DMS153 treated with DMSO at 0.1 percent for 48 hours (cell line): ENCODE results near the gene APOBEC3A.

Experiments used
- DNase-seq: peaks from one replicate; lab custom pipeline; 2025; ENCODE audit not compliant: unreplicated experiment; lab: John Stamatoyannopoulos, UW

The APOBEC3A gene

GRCh38 chr22:38957046-38957770 is at the start of gene APOBEC3A:
Gene APOBEC3A (plus strand): TSS chr22:38957609. CDS start chr22:38957692, 83 bp downstream.
- no peak for DNase-seq

DNA sequence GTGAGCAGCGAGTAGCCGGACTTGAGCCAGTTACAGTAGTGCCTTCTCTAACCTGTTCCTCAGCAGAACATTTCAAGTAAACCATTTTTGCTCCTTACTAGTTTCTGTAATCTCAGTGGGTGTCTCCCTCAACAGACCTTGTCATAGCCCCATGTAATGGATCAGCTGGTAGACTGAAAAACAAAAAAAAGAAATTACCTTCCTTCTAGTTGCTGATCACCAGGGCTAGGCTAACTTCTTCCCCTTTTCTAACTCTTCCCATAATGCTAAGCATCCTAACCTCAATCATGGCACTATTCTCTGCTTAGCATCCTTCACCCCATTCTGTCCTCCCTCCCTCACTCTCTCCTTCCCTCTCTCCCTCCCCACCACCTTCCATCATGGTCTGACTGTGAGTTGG is 49.6 kb upstream of the APOBEC3A start:
- no peak for DNase-seq

DNA sequence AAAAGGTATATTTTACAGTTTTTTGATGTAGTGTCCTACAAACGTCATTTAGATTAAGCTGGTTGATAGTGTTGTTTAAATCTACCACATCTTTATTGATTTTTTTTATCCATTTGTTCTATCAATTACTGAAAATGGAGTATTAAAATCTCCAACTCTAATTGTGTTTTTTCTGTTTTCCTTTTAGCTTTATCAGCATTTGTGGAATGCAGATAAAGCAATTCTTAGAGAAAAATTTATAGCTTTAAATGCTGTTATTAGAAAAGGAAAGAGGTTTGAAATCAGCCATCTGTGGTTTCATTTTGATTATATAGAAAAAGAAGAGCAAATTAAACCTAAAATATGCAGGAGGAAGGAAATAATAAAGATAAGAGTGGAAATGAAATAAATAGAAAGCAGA is 46.0 kb upstream of the APOBEC3A start:
- no peak for DNase-seq

- DNase-seq = no peak
These were observed 37.7 kb upstream of the APOBEC3A start for GRCh38 chr22:38919631-38920190.

DNA sequence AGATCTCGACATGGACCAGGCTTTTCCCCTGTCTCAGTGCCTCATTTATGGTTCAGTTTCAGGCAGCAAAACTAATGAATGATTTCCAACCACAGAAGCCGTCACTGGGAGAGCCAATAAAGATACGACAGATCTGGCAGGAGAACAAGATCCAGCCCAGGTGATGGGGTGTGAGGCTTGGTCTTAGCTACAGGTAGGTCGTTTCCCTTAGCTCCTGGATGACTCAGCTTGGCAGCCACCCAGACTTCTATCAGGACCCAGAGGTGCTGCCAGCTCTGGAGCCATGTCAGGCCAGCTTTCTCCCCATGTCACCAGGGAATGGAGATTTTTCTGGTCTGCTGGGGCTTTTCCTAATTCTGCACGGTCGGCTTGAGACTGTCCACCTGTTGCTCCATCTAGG is 36.3 kb upstream of the APOBEC3A start:
- DNase-seq = peak; percentile 91

DNA sequence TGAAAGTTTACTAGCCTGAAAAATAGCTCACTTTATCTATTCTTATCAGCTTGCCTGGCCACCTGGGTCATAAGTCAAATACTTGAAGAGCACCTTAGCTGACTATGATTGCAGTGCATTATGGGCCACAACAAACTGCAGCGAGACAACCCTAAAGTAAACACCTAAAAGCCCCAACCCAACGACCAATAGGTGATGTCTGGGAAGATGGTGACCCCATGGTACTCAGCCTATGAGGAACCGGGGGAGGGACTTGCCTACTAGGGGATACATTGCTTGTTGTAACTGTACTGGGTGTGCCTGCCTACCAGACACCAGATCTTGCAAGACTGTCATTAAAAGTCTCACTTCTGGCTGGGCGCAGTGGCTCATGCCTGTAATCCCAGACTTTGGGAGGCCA is 35.6 kb upstream of the APOBEC3A start:
- no peak for DNase-seq

DNA sequence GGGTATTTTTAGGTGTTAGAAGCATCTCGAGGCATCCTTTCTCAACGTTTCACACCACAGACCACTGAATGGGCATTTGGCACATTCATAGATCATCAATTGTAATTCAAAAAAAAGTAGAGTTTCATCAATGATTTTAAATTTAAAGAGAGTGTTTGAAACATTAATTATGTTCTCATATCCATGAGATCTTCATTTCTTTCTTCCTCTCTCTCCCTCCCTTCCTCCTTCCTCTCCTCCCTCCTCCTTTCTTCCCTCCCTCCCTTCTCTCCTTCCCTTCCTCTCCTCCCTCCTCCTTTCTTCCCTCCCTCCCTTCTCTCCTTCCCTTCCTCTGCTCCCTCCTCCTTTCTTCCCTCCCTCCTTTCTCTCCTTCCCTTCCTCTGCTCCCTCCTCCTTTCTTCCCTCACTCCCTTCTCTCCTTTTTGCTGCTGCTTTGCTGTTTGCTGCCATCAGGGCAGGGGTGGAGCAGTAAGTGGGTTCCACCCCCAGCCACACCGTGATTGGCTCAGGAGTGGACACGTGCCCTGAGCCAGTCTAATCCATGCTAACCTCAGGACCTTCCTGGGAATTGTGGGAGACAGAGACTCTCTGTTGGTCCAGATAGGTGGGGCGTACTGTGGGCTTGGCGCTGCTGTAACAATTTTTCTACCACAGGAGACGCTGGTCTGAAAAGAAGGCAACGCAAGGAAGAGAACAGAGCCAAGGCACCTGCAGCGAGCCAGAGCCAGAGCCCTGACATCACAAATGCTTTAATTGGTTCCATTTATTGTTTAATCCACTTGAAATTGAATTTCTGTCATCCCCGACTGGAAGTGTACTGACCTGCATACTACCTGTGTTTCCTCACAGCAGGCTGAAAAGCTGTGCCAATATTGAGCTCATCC is 33.7 kb upstream of the APOBEC3A start:
- DNase-seq = peak; percentile 100

- DNase-seq = peak; percentile 100
These were observed 33.0 kb upstream of the APOBEC3A start for GRCh38 chr22:38924347-38924952.

DNA sequence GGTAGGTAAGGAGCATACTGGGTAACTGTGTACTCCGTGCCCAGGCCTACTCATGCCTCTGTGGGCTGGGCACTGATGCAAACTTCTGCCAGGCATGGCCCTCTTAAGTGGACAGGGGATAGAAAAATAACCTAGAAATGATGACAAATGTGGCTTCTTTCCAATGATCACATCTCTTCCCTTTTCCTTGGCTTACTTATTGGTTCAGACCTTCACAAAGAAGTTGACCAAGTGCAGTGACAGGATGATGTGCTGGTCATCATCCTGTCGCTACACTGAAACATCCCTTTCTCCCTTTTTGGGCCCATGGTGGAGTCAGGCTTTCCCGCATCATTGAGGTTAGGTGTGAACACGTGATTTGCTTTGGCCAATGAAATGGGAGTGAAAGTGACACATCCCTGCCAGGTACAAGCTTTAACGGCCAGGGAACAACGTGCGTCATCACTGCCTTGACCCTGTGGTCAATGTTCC is 31.8 kb upstream of the APOBEC3A start:
- DNase-seq = no peak

DNA sequence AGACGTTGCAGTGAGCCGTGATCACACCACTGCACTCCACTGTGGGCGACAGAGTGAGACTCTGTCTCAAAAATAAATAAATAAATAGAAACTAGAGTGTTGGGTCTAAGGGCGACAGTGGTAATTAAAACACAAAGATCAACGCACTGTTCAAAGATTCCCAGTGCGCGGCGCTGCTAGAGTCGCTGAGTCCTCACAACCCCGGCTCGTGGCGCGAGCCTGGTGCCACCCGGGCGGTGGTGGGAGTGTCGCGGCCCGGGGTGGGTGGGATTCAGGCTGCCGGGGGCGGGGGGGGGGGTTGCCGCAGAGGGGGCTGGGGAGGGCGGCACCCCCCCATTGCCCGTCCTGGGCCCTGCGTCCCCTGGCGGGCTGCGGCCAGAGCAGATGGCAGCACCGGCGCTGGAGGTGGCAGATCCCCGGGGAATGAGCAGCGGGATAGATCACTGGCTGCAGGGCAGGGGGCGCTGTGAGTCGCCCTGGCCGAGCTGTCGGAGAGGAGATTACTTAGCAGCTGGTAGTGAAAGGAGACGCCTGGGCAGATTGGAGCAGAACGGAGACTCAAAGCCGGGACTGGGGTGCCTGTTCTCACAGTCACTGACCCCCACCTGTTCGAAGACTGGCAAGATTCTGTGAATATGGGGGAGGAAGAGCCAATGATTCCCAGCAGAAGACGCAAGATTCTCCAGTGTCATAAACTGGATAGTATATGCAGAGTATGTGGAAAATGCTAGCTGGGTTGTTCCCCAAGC is 30.2 kb upstream of the APOBEC3A start:
- DNase-seq = peak; percentile 90

- DNase-seq = no peak
These were observed 26.9 kb upstream of the APOBEC3A start for GRCh38 chr22:38930512-38930911.

DNA sequence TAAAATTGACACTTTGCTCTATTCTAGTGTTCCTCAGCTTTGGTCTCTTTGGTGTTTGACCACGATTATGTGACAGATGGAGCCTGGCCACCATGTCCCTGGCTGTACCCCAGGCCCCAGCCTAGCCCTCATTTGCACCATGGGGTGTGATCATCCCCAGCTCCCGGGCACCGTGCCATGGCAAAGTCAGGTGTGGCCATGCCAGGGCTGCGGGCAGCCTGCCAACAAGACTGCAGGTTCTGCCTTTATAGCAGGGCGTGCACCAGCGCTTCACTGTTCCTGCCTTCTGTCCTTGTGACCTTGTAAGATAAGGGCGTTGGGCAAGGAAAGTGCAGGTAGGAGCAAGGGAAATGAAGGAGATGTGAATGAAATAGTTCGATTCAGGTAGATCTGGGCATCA is 22.4 kb upstream of the APOBEC3A start:
- peak; percentile 98 for DNase-seq

GRCh38 chr22:38935616-38936015 is 21.8 kb upstream of the APOBEC3A start:
- DNase-seq = no peak

DNA sequence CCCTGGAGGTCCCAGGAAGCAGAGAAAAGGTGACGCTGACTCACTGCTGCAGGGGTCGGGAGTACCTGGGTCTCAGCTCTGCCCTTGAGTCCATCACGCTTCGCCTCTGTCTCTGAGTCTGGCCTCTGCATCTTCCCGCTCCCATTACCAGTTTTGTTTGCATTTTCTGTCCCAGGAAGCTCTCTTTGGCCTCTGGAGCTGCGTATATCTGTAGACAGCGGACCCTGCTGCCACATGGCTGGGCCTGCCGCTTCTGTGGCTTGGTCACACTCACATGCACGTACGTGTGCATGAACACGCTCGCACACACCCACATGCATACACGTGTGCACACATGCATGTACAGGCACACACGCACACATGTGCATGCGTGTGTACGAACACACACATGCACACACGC is 20.8 kb upstream of the APOBEC3A start:
- DNase-seq = no peak

DNA sequence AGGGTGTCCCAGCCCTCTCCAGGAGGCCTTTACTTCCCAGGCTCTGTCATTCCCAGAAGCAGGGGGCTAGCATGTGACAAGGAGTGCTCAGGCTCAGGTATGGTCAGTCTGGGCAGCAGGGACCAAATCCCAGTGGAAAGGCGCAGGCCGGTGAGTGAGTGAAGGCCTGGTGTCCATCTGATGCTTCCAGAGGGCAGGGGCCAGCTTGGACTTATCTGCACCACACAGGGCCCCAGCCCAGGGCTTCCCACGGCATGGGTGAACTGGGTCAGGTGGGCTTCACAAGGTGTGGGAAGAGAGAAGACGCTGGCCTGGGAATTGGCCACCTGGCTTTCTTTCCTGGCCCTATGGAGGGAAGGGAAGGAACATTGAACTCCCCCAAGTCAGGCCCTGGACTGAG is 20.4 kb upstream of the APOBEC3A start:
- DNase-seq = no peak

DNA sequence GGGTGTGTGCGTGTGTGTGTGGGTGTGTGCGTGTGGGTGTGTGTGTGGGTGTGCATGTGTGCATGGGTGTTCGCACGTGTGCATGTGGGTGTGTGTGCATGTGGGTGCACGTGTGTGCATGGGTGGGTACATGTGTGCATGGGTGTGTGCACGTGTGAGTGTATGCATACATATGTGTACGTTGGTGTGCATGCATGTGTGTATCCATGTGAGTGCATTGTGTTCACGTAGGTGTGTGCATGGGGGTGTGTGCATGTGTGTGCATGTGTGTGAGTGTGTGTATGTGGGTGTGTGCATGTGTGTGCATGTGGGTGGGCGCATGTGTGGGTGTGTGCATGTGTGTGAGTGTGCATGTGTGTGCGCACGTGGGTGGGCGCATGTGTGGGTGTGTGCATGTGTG is 19.9 kb upstream of the APOBEC3A start:
- no peak for DNase-seq

DNA sequence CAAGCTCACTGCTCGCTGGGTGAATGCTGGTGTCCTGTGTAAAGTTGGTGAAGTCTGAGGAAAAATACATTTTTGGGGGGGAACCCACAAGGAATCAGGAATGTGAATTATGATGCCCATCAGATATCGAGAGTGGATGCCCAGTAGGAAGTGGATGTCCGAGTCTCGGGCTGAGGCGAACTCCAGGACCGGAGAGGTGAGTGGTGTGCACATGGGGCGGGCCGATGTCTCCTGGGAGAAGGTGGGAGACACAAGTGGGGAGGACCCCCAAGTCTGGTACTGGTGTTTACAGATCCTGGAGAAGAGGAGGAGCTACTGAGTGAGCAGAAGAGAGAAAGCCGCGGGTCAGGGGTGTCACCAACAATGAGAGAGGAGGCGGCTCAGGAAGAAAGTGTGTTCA is 19.2 kb upstream of the APOBEC3A start:
- DNase-seq = no peak

- no peak for DNase-seq
These were observed 18.5 kb upstream of the APOBEC3A start for GRCh38 chr22:38938925-38939324.

- no peak for DNase-seq
These were observed 16.5 kb upstream of the APOBEC3A start for GRCh38 chr22:38940811-38941384.

GRCh38 chr22:38941488-38941987 is 15.9 kb upstream of the APOBEC3A start:
- DNase-seq = no peak
